ENCODE results near the gene OR52B6. TPM values are rescaled to one million over a fixed set of nuclear protein-coding genes. Genes with fewer than 3 reads are reported as not detected.

The OR52B6 gene, protein sequence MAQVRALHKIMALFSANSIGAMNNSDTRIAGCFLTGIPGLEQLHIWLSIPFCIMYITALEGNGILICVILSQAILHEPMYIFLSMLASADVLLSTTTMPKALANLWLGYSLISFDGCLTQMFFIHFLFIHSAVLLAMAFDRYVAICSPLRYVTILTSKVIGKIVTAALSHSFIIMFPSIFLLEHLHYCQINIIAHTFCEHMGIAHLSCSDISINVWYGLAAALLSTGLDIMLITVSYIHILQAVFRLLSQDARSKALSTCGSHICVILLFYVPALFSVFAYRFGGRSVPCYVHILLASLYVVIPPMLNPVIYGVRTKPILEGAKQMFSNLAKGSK
- total RNA-seq (2013; cell fraction: nucleolus; rRNA removed), result not detected in 2 replicates
- total RNA-seq (2014; rRNA removed), result not detected in 2 replicates
- not detected in 2 replicates for total RNA-seq (2014; rRNA removed; fragmentation: Illumina TruSeq; extraction: Trizol)
- total RNA-seq (2021), result not detected in 2 replicates
- polyA plus RNA-seq (2011; ENCODE audit: low read depth), result not detected
- not detected in 2 replicates for polyA plus RNA-seq (2011; rRNA removed)
- not detected in 2 replicates for polyA plus RNA-seq (2011; cell fraction: cytosol; rRNA removed)
- polyA plus RNA-seq (2011; cell fraction: nucleus; rRNA removed), result not detected in 2 replicates
- polyA plus RNA-seq (2012), result not detected in 2 replicates
- polyA plus RNA-seq (2014; fragmentation: Illumina TruSeq; extraction: Trizol), result not detected in 2 replicates
- polyA plus RNA-seq (2014; fragmentation: Nextera tagmentation; extraction: Ambion mirVana), result under 1 TPM in 1 of 2 experiments, not detected in 1; 0.07 TPM
- polyA plus RNA-seq (2014; rRNA removed), result not detected in 2 replicates
- polyA plus RNA-seq (2016; fragmentation: Nextera tagmentation; extraction: Ambion mirVana), result not detected
- not detected in 2 replicates for polyA minus RNA-seq (2011; rRNA and poly(A)+ RNA removed)
- not detected in 2 replicates for polyA minus RNA-seq (2011; cell fraction: cytosol; rRNA and poly(A)+ RNA removed)
- not detected in 2 replicates for polyA minus RNA-seq (2011; cell fraction: nucleus; rRNA and poly(A)+ RNA removed)
- not detected for Bru-seq, nascent RNA
- not detected for BruChase-seq, experiment 1, labeled RNA remaining after a 6-hour chase
- BruChase-seq, experiment 2, labeled RNA remaining after a 2-hour chase, result not detected
- long read RNA-seq, experiment 1, result 0 reads
- long read RNA-seq, experiment 2, result 0 reads

DNA sequence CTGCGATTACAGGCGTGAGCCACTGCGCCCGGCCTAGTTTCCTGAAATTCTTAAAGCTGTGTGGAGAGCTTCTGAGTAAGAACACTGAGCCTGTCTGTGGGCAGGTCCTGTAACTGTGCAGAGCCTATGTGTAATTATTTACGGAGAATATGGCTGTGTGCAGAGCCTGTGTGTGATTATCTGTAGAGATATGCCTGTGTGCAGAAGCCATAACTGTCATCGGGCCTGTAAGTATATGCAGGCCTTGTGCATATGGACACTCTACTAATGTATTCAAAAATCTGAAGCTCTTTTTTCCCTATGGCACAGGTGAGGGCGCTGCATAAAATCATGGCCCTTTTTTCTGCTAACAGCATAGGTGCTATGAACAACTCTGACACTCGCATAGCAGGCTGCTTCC lies at the start of gene OR52B6:
TSS of gene OR52B6 (plus strand) at position 301 of the 400 bp plus-strand sequence. CDS start at position 301, 0 bp downstream.
- DNase-seq (ENCODE audit: low read depth, low spot score), result no peak
- intact Hi-C loops (cut with micrococcal nuclease; ENCODE audit: unreplicated experiment) (no loop called here), in situ Hi-C loops (cut with MboI) (no loop called here)
- no peaks in the 10 kb centered on the region for H4K20me1 ChIP-seq (ENCODE audit: control insufficient read depth, insufficient read depth)
- ChIA-PET RAD21 (ENCODE audit: unreplicated experiment) (no interaction called here), POLR2A (no interaction called here), CTCF (no interaction called here), SMC1A (ENCODE audit: uncharacterized antibody, unreplicated experiment) (interaction anchor here (1.0 kb wide), 1 partner anchor 20 kb away, joined by 3 read pairs; no protein-coding TSS in a partner anchor)
- no peaks in the 10 kb centered on the region for H3K9me3 ChIP-seq (replicated peaks; ENCODE audit: control insufficient read depth, insufficient read depth, low read length)
- no peaks in the 10 kb centered on the region for H3K79me2 ChIP-seq (ENCODE audit: control insufficient read depth, insufficient read depth, low read length)
- no peaks in the 10 kb centered on the region for H3K27me3 ChIP-seq (replicated peaks in 1 of 2; ENCODE audit: control insufficient read depth in 2 of 2, insufficient read depth in 2 of 2, low read length in 1 of 2)
- no peaks in the 10 kb centered on the region for H3K4me1 ChIP-seq (ENCODE audit: control insufficient read depth, insufficient read depth, low read length)
- H2AFZ ChIP-seq (ENCODE audit: control insufficient read depth, low read depth, low read length), result no peak within 1 kb of the TSS
- no peaks in the 10 kb centered on the region for H3K36me3 ChIP-seq (ENCODE audit: control insufficient read depth in 2 of 2, insufficient read depth in 2 of 2, low read length in 1 of 2)
- WGBS (ENCODE audit: insufficient coverage, insufficient replicate concordance, low lambda C conversion rate, missing lambda C conversion rate), result 76% methylated on average over 8 of the region's 8 CpGs
- H3K27ac ChIP-seq (ENCODE audit: control insufficient read depth, insufficient read depth), result no peak within 1 kb of the TSS
- FAIRE-seq, result no peak
- H3K9ac ChIP-seq (ENCODE audit: control insufficient read depth, insufficient read depth, low read length), result no peak within 1 kb of the TSS
- no peak within 1 kb of the TSS for H3K4me3 ChIP-seq
- H3K4me2 ChIP-seq (ENCODE audit: control insufficient read depth, insufficient read depth), result no peak within 1 kb of the TSS
- ATAC-seq, result no peak
- no TSS peak for BruUV-seq (replicated peaks)
- TF ChIP-seq HDAC6 (IDR thresholded peaks at IDR 0.05; ENCODE audit: unreplicated experiment) (no peak), E2F4 (IDR thresholded peaks at IDR 0.05; ENCODE audit: low read depth, low read length) (no peak), BRCA1 (IDR thresholded peaks at IDR 0.05; ENCODE audit: low read depth, low read length) (no peak), ETV6 (conservative IDR thresholded peaks at IDR 0.05 in 1 of 2, IDR thresholded peaks at IDR 0.05 in 1 of 2; ENCODE audit: borderline replicate concordance in 1 of 2, low read depth in 1 of 2) (no peak), FOXM1 (IDR thresholded peaks at IDR 0.05; ENCODE audit: low read depth, low read length) (no peak), FOXK2 (IDR thresholded peaks at IDR 0.05) (no peak), YBX1 (IDR thresholded peaks at IDR 0.05) (no peak), ATF7 (IDR thresholded peaks at IDR 0.05; ENCODE audit: low read depth) (no peak)
- TF ChIP-seq, protein P1, sequence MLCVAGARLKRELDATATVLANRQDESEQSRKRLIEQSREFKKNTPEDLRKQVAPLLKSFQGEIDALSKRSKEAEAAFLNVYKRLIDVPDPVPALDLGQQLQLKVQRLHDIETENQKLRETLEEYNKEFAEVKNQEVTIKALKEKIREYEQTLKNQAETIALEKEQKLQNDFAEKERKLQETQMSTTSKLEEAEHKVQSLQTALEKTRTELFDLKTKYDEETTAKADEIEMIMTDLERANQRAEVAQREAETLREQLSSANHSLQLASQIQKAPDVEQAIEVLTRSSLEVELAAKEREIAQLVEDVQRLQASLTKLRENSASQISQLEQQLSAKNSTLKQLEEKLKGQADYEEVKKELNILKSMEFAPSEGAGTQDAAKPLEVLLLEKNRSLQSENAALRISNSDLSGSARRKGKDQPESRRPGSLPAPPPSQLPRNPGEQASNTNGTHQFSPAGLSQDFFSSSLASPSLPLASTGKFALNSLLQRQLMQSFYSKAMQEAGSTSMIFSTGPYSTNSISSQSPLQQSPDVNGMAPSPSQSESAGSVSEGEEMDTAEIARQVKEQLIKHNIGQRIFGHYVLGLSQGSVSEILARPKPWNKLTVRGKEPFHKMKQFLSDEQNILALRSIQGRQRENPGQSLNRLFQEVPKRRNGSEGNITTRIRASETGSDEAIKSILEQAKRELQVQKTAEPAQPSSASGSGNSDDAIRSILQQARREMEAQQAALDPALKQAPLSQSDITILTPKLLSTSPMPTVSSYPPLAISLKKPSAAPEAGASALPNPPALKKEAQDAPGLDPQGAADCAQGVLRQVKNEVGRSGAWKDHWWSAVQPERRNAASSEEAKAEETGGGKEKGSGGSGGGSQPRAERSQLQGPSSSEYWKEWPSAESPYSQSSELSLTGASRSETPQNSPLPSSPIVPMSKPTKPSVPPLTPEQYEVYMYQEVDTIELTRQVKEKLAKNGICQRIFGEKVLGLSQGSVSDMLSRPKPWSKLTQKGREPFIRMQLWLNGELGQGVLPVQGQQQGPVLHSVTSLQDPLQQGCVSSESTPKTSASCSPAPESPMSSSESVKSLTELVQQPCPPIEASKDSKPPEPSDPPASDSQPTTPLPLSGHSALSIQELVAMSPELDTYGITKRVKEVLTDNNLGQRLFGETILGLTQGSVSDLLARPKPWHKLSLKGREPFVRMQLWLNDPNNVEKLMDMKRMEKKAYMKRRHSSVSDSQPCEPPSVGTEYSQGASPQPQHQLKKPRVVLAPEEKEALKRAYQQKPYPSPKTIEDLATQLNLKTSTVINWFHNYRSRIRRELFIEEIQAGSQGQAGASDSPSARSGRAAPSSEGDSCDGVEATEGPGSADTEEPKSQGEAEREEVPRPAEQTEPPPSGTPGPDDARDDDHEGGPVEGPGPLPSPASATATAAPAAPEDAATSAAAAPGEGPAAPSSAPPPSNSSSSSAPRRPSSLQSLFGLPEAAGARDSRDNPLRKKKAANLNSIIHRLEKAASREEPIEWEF (IDR thresholded peaks at IDR 0.05; ENCODE audit: insufficient replicate concordance, low read depth, low read length), result no peak
- TF ChIP-seq, protein P2, sequence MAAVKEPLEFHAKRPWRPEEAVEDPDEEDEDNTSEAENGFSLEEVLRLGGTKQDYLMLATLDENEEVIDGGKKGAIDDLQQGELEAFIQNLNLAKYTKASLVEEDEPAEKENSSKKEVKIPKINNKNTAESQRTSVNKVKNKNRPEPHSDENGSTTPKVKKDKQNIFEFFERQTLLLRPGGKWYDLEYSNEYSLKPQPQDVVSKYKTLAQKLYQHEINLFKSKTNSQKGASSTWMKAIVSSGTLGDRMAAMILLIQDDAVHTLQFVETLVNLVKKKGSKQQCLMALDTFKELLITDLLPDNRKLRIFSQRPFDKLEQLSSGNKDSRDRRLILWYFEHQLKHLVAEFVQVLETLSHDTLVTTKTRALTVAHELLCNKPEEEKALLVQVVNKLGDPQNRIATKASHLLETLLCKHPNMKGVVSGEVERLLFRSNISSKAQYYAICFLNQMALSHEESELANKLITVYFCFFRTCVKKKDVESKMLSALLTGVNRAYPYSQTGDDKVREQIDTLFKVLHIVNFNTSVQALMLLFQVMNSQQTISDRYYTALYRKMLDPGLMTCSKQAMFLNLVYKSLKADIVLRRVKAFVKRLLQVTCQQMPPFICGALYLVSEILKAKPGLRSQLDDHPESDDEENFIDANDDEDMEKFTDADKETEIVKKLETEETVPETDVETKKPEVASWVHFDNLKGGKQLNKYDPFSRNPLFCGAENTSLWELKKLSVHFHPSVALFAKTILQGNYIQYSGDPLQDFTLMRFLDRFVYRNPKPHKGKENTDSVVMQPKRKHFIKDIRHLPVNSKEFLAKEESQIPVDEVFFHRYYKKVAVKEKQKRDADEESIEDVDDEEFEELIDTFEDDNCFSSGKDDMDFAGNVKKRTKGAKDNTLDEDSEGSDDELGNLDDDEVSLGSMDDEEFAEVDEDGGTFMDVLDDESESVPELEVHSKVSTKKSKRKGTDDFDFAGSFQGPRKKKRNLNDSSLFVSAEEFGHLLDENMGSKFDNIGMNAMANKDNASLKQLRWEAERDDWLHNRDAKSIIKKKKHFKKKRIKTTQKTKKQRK (IDR thresholded peaks at IDR 0.05; ENCODE audit: low read depth, low read length), result no peak

All from GM12878 (cell line).